Gastrocnemius medialis (tissue), 4 donors: Measurements from ENCODE around the gene LIMCH1. TPM values are rescaled to one million over a fixed set of nuclear protein-coding genes. Genes with fewer than 3 reads are reported as not detected.

Source experiments
- ATAC-seq, 2 donors: fragments of 150-250 bp; one replicate each; pipeline ENCODE4 v1.9.1; 2016
- DNase-seq, 2 donors: peaks; one replicate each; pipeline ENCODE4 v3.0.0-alpha.2; 2019
- H3K27ac ChIP-seq, 4 donors: fragments of 200-600 bp; sonication (generic); 1 replicate in 1 of 4; 2 replicates in 3 of 4; pipeline ENCODE4 v1.5.1; 2016 to 2018; ENCODE audit warnings: mild to moderate bottlenecking in 2 of 4, moderate library complexity in 1 of 4
- H3K27me3 ChIP-seq, 3 donors: fragments of 200-600 bp; sonication (generic) in 2 of 3; 1 replicate in 1 of 3; 2 replicates in 2 of 3; pipeline versions ENCODE4 v1.5.1 to v1.6.0; 2016 to 2019; ENCODE audit warnings: mild to moderate bottlenecking in 1 of 3, moderate library complexity in 1 of 3
- H3K36me3 ChIP-seq, 2 donors: fragments of 200-600 bp; sonication (generic) in 1 of 2; one replicate each; pipeline ENCODE4 v1.5.1; 2017 to 2018
- H3K4me1 ChIP-seq, 2 donors: fragments of 200-600 bp; sonication (generic) in 1 of 2; one replicate each; pipeline ENCODE4 v1.5.1; 2016 to 2017; ENCODE audit warnings: mild to moderate bottlenecking in 2 of 2
- H3K4me3 ChIP-seq, 4 donors: fragments of 200-600 bp; sonication (generic) in 3 of 4; 1 replicate in 1 of 4; 2 replicates in 3 of 4; pipeline ENCODE4 v1.5.1; 2016 to 2019; ENCODE audit warnings: mild to moderate bottlenecking in 2 of 4
- H3K9me3 ChIP-seq, 3 donors: fragments of 200-600 bp; sonication (generic) in 2 of 3; 1 replicate in 1 of 3; 2 replicates in 2 of 3; pipeline ENCODE4 v1.5.1; 2016 to 2019
- POLR2A ChIP-seq, 2 donors: fragments of 450-650 bp; IDR thresholded peaks; one replicate each; pipeline ENCODE4 v1.6.1; 2017; ENCODE audit warnings: antibody characterized with exemption in 2 of 2, mild to moderate bottlenecking in 2 of 2, moderate library complexity in 2 of 2
- in situ Hi-C, 4 donors: fragments of 200-750 bp; cut with MboI; loops; one replicate each; pipeline versions ENCODE4 v1.15.0 to v1.8.0; 2017; ENCODE audit warnings: low sequenced_read_pairs in 4 of 4
- intact Hi-C: fragments of 100-400 bp; cut with DNase I; formaldehyde crosslinking; loops from one replicate; pipeline ENCODE4 v1.15.1; 2023; ENCODE audit warnings: low total_unique reads
- total RNA-seq, 4 donors: library from RNA; depleted of rRNA; stranded (reverse); fragments of >200 nt; gene quantifications; one replicate each; pipeline versions ENCODE4 v1.1.0 to v1.2.3, GENCODE V29; 2016
- TF ChIP-seq, protein P1 (sequence below), 5 experiments: fragments of 450-650 bp in 3 of 5; fragments of 200-600 bp in 2 of 5; sonication (generic) in 2 of 5; IDR thresholded peaks in 4 of 5; conservative IDR thresholded peaks in 1 of 5; 1 replicate in 4 of 5; 2 replicates in 1 of 5; pipeline ENCODE4 v1.5.1; 2016 to 2019; ENCODE audit warnings: antibody characterized with exemption in 5 of 5, mild to moderate bottlenecking in 3 of 5, moderate library complexity in 3 of 5

Gene LIMCH1
- total RNA-seq, 4 donors from 2014 or later, result 36.2 to 71.4 (median 52.1) TPM

GRCh38 chr4:41719417-41719816 lies 181.5 kb downstream of the LIMCH1 start:
- Histone ChIP-seq H3K27me3 (peaks cover 0 to 8% (median 3%) of the 10 kb centered on the region in 3 donors), H3K9me3 (no peaks in the 10 kb centered on the region), H3K4me3 (no peak overlapping the region), H3K4me1 (no peaks in the 10 kb centered on the region), H3K36me3 (no peaks in the 10 kb centered on the region), H3K27ac (no peak overlapping the region)
- in situ Hi-C loops (no loop called here), intact Hi-C loops (no loop called here)
- DNase-seq (no peak), ATAC-seq (no peak)
- TF ChIP-seq, protein P1, sequence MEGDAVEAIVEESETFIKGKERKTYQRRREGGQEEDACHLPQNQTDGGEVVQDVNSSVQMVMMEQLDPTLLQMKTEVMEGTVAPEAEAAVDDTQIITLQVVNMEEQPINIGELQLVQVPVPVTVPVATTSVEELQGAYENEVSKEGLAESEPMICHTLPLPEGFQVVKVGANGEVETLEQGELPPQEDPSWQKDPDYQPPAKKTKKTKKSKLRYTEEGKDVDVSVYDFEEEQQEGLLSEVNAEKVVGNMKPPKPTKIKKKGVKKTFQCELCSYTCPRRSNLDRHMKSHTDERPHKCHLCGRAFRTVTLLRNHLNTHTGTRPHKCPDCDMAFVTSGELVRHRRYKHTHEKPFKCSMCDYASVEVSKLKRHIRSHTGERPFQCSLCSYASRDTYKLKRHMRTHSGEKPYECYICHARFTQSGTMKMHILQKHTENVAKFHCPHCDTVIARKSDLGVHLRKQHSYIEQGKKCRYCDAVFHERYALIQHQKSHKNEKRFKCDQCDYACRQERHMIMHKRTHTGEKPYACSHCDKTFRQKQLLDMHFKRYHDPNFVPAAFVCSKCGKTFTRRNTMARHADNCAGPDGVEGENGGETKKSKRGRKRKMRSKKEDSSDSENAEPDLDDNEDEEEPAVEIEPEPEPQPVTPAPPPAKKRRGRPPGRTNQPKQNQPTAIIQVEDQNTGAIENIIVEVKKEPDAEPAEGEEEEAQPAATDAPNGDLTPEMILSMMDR (IDR thresholded peaks at IDR 0.05 in 4 of 5, conservative IDR thresholded peaks at IDR 0.05 in 1 of 5), result no peak
- no peak for TF ChIP-seq POLR2A (IDR thresholded peaks at IDR 0.05)

DNA sequence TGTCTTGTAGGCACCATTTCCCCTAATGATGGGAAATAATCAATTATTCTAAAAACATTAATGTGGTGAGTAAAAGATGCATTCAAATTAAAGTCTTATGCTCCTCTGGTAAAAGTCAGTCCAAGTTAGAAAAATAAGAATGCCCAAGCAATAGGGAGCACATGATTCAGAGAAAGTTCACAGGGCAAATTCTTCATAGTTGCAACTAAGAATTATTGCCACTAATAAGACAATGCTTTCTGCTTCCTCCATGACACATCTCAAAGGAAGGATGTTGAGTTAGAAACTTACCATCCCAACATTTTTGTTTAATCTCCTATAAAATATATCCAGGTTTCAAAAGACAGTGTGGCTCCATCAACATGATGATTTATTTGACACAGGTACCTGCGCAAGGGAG lies 184.2 kb downstream of the LIMCH1 start:
- no peaks in the 10 kb centered on the region for H3K36me3 ChIP-seq
- no peak overlapping the region for H3K27ac ChIP-seq
- no peak for ATAC-seq
- no peaks in the 10 kb centered on the region for H3K9me3 ChIP-seq
- no peak overlapping the region for H3K4me3 ChIP-seq
- TF ChIP-seq POLR2A (IDR thresholded peaks at IDR 0.05), result no peak
- TF ChIP-seq, protein P1 (IDR thresholded peaks at IDR 0.05 in 4 of 5, conservative IDR thresholded peaks at IDR 0.05 in 1 of 5), result no peak
- intact Hi-C loops (no loop called here), in situ Hi-C loops (no loop called here)
- no peaks in the 10 kb centered on the region for H3K4me1 ChIP-seq
- peaks cover 0 to 15% (median 8%) of the 10 kb centered on the region in 3 donors for H3K27me3 ChIP-seq
- no peak for DNase-seq

GRCh38 chr4:41723286-41723685 lies 185.3 kb downstream of the LIMCH1 start:
- ATAC-seq (no peak), DNase-seq (no peak)
- in situ Hi-C loops (no loop called here), intact Hi-C loops (no loop called here)
- no peak for TF ChIP-seq POLR2A (IDR thresholded peaks at IDR 0.05)
- TF ChIP-seq, protein P1 (IDR thresholded peaks at IDR 0.05 in 4 of 5, conservative IDR thresholded peaks at IDR 0.05 in 1 of 5), result no peak
- Histone ChIP-seq H3K27me3 (peaks cover 0 to 15% (median 8%) of the 10 kb centered on the region in 3 donors), H3K27ac (no peak overlapping the region), H3K36me3 (no peaks in the 10 kb centered on the region), H3K4me3 (no peak overlapping the region), H3K9me3 (no peaks in the 10 kb centered on the region), H3K4me1 (no peaks in the 10 kb centered on the region)

DNA sequence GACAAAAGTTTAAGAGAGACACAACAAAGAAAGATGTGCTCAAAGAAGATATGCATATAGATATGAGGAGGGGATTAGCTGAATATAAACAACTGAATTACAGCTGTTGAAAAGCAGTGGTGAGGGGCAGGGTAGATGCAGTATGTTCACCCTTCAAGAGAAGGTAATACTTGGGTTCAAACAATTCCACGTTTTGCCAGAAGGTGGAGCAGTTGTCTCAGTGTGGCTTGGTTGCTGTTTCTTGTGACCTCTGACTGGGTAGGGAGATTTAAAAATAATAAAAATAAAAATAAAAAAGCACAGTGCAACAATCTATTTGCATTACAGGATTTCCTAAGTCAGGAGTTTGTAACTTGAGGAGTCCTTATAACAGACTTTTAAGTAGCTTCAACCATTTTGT lies 187.3 kb downstream of the LIMCH1 start:
- Histone ChIP-seq H3K27me3 (peaks cover 0 to 15% (median 8%) of the 10 kb centered on the region in 3 donors), H3K4me3 (no peak overlapping the region), H3K27ac (no peak overlapping the region), H3K4me1 (no peaks in the 10 kb centered on the region), H3K9me3 (no peaks in the 10 kb centered on the region), H3K36me3 (no peaks in the 10 kb centered on the region)
- in situ Hi-C loops, result no loop called here
- ATAC-seq, result no peak
- DNase-seq, result no peak
- no peak for TF ChIP-seq POLR2A (IDR thresholded peaks at IDR 0.05)
- TF ChIP-seq, protein P1 (IDR thresholded peaks at IDR 0.05 in 4 of 5, conservative IDR thresholded peaks at IDR 0.05 in 1 of 5), result no peak
- intact Hi-C loops, result no loop called here
